Measurements from ENCODE around the gene ADAM12.

DNA sequence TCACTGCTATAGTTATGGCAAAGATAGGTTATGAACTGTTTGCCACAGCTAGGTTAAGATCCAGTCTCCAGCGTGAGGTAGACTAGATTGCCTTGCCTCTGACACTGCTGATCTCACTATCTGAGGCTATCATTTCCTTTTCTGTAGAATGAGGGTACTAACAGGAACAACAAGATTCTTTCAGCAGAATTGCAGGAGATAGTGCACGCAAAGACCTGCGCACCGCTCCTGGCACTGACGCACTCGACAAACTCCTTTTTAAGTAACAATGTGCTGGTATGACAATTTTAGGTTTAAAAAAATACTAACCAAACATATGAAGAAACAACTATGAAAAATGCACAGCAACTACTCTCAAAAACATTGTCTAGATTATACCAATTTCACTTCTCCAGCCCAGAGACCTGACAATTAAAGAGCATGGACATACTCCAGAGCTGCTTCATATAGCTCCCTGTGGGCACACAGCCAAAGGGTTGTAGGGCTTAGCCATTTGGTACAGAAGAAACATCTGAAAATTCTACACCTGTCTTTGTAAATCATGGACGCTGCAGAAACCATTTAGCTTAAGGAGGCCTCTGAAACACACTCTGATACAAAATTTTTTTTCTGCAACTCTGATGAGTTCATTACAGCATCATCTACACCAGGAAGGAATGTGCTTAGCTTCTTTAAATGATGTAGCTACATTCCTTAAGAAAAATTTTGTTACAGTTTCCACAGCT, 7.8 kb downstream of the ADAM12 start:
- TF ChIP-seq CTCF (IDR thresholded peaks at IDR 0.05), result no peak
- TF ChIP-seq POLR2A (IDR thresholded peaks at IDR 0.05), result no peak
